Activated CD4-positive, alpha-beta T cell treated with anti-CD3 and anti-CD28 coated beads, Interleukin-2, amount 10 ng/mL, durations not matched to agents 24 days and 14 days (primary cell): Measurements from ENCODE around the gene LCA5L. TPM values are rescaled to one million over a fixed set of nuclear protein-coding genes. Genes with fewer than 3 reads are reported as not detected.
"Not testable (repeated sequence)": the region's sequence is repeated elsewhere in the genome, so short reads cannot be mapped to it uniquely, and the experiment has no call there.

Source experiments
- DNase-seq: peaks from one replicate; pipeline ENCODE4 v3.0.0; 2022
- H3K27ac Mint-ChIP-seq: one replicate; pipeline ENCODE4 v1.8.0; 2022; ENCODE audit warnings: mild to moderate bottlenecking, mixed read lengths
- H3K27me3 Mint-ChIP-seq: one replicate; pipeline ENCODE4 v1.8.0; 2022; ENCODE audit warnings: mixed read lengths
- H3K36me3 Mint-ChIP-seq: one replicate; pipeline ENCODE4 v1.8.0; 2022; ENCODE audit warnings: low read depth, mild to moderate bottlenecking, mixed read lengths
- H3K4me1 Mint-ChIP-seq: one replicate; pipeline ENCODE4 v1.8.0; 2021; ENCODE audit warnings: mixed read lengths
- H3K4me3 Mint-ChIP-seq: one replicate; pipeline ENCODE4 v1.8.0; 2022; ENCODE audit warnings: mild to moderate bottlenecking, moderate library complexity, mixed read lengths
- H3K9me3 Mint-ChIP-seq: one replicate; pipeline ENCODE4 v1.8.0; 2021; ENCODE audit warnings: mixed read lengths
- intact Hi-C: fragments of 100-400 bp; cut with micrococcal nuclease; formaldehyde crosslinking; loops from one replicate; pipeline ENCODE4 v1.15.1; 2023
- total RNA-seq: library from RNA; stranded (reverse); gene quantifications from 2 replicates; pipeline ENCODE4 v1.2.3, GENCODE V29; 2022

The LCA5L gene
- total RNA-seq, 1 donor from 2014 or later: not detected

DNA sequence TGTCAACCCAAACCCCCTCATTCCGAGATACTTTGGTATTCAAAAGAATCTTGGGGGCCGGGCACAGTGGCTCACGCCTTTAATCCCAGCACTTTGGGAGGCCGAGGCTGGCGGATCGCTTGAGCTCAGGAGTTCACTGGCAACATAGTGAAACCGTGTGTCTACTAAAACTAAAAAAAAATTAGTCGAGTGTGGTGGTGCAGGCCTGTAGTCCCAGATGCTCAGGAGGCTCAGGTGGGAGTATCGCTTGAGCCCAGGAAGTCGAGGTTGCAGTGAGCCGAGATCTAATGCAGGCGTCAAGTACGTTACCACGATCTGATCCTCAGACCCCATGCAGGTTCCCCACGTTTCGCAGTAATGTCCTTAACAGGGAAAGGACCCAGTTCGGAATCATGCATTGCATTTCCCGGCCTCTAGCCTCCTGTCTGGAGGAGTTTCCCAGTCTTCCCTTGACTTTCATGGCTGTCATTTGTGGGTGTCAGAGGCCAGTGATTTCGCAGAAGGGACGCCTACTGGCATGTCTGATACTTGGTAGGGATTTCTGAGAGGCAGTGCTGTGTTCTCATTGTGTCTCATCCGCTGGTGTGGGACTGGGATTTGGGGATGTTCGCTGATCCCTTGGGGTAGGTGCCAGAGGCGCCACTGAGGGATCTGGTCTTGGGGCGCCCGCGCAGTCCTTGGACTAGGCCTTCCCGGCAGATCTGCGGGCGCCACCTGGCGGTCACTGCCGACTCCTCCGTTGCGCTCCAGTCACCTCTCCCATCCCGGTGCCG lies 57.4 kb downstream of the LCA5L start:
- no peaks in the 10 kb centered on the region for H3K27me3 Mint-ChIP-seq
- no peaks in the 10 kb centered on the region for H3K9me3 Mint-ChIP-seq
- peak; percentile 96 for DNase-seq
- intact Hi-C loops: loop anchor here (1.0 to 2.0 kb wide), 4 partner anchors 39 to 205 kb away; partner anchors contain the start of genes HMGN1, LCA5L and PSMG1
- H3K4me1 Mint-ChIP-seq: peaks cover 20% of the 10 kb centered on the region
- H3K36me3 Mint-ChIP-seq: peaks cover 7% of the 10 kb centered on the region
- H3K4me3 Mint-ChIP-seq: peak overlapping the region; percentile 87
- peak overlapping the region; percentile 91 for H3K27ac Mint-ChIP-seq

DNA sequence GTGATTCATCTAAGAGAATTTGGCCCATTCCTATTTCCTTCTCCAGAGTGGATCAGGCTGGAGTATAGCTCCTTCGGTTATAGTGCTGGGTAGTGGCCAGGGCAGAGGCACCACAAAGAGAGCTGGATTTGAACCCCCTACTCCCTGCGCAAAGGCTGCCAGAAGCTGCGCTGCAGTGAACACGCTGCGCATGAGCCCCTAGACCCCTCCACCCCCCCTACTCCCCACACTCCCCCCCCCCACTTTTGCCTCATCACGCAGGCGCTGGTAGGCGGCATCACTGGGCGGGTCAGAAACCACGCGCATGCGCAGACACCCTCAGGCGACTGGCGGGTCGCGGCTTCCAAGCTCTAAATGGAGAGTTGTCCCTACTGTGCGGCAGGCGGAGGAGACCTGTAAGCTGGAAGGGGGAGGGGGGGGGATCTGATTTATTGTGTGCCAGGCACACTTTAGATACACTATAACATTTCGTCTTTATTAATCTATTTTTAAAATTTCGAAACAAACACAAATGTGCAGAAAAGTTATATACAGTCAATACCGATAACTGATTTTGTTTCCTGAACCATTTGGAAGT lies 58.0 kb downstream of the LCA5L start:
- H3K9me3 Mint-ChIP-seq: no peaks in the 10 kb centered on the region
- H3K4me1 Mint-ChIP-seq: peaks cover 20% of the 10 kb centered on the region
- H3K27ac Mint-ChIP-seq: peak overlapping the region; percentile 91
- intact Hi-C loops: loop anchor here (1.0 to 2.0 kb wide), 4 partner anchors 38 to 205 kb away; partner anchors contain the start of genes HMGN1, LCA5L and PSMG1
- no peaks in the 10 kb centered on the region for H3K27me3 Mint-ChIP-seq
- peaks cover 3% of the 10 kb centered on the region for H3K36me3 Mint-ChIP-seq
- peak; percentile 96 for DNase-seq
- peak overlapping the region; percentile 87 for H3K4me3 Mint-ChIP-seq

DNA sequence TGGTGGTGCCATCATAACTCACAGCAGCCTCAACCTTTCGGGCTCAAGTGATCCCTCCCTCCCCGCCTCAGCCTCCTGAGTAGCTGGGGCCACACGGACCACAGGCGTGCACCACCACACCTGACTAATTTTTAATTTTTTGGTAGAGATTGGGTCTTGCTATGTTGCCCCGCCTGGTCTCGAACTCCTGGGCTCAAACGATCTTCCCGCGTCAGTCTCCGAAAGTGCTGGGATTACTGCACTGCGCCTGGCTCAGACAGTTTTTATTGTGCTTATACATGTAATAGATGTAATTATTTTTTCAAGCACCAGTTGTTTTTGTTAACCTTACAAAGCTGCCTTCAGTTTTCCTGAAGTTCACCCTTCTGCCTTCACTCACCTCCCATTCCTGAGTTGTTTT lies 58.7 kb downstream of the LCA5L start:
- no peaks in the 10 kb centered on the region for H3K27me3 Mint-ChIP-seq
- no peak for DNase-seq
- H3K4me1 Mint-ChIP-seq: peaks cover 23% of the 10 kb centered on the region
- H3K4me3 Mint-ChIP-seq: peak overlapping the region; percentile 87
- H3K27ac Mint-ChIP-seq: peak overlapping the region; percentile 91
- intact Hi-C loops: no loop called here
- no peaks in the 10 kb centered on the region for H3K9me3 Mint-ChIP-seq
- peaks cover 5% of the 10 kb centered on the region for H3K36me3 Mint-ChIP-seq

DNA sequence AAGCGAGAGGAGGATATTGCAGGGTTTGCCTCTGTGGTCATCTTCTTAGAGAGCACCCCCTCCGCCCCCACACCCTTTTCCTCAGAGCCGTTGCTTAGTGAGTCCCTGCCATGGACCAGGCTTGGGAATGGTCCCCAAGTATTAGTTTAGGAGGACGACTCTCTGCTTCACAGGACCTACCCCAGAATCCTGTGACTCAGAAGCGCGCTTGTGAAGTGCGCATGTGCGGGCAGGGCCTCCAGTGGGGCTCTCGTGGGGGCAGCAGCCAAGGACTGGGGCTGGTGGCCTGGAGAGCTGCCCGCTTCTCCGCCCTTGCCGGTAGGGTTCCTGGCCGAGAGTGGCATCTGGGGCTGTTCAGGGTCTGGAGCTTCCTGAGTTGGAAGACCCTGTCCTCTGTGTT lies 59.4 kb downstream of the LCA5L start:
- no peaks in the 10 kb centered on the region for H3K9me3 Mint-ChIP-seq
- peak; percentile 69 for DNase-seq
- peak overlapping the region; percentile 74 for H3K4me3 Mint-ChIP-seq
- H3K27me3 Mint-ChIP-seq: no peaks in the 10 kb centered on the region
- peak overlapping the region; percentile 70 for H3K27ac Mint-ChIP-seq
- peaks cover 5% of the 10 kb centered on the region for H3K36me3 Mint-ChIP-seq
- intact Hi-C loops: no loop called here
- peaks cover 25% of the 10 kb centered on the region for H3K4me1 Mint-ChIP-seq

DNA sequence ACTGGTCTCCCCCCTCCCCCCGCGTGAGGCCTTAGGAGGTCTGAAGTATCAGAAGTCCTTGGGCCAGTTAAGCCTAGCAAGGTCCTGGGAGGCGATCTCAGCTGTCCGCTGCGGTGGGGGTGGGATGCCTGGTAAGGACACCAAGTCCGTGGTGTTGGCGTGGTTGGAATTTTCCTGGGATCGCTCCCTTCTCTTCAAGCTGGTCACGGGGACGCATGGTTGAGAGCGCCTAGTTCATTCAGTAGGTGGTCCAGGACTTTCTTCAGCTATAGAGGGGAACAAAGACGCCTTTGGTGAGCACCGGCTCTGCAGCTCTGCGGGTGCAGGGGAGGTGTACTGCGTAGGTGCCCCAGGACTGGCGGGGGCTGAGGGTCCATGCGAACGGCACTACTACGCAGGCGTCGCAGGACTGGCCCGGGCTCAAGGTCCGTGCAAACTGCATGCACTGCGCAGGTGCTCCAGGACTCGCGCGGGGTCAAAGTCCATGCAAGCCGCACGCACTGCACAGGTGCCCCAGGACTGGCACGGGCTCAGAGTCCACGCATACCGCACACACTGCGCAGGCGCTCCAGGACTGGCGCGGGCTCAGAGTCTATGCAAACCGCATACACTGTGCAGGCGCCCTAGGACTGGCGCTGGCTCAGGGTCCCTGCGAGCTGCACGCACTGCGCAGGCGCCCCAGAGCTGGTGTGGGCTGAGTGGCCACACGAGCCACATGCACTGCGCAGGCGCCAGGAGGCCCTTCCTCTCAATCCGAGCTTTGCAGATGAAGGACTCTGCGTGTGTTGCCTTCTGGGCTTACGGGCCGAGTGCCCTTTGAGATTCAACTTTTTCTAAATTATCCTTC lies 60.1 kb downstream of the LCA5L start:
- Mint-ChIP-seq H3K36me3 (peaks cover 4% of the 10 kb centered on the region), H3K27ac (peak overlapping the region; percentile 70), H3K27me3 (no peaks in the 10 kb centered on the region), H3K4me3 (peak overlapping the region; percentile 74), H3K4me1 (peaks cover 30% of the 10 kb centered on the region), H3K9me3 (no peaks in the 10 kb centered on the region)
- peak; percentile 92 for DNase-seq
- intact Hi-C loops: no loop called here

DNA sequence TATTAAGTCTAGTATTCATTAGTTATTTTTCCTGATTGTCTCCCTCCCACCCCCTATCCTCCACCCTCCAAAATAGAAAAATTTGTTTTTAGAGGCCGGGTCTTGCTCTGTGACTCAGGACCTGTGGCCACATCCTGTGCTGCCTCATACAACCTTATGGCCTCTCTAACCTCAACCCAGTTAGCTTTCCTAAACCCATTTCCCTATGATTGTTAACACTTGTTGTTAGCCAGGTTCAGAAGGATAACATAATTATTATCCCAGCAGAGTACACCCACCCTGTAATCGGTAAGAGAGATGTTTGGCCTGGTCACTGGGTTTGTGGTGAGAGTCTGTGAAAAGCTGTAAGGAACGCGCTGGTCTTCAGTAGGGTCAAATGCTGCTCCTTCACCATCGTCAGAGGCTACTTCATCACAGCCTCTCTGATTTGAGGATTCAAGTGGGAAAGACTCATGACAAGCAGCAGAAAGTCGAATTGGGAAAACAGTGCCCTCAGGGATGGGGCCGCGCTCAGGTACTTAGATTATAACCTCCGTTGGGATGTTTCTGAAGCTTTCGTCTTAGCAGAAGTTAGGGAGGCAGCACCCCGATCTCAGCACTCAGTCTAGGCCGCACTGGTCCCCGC lies 60.8 kb downstream of the LCA5L start:
- Mint-ChIP-seq H3K9me3 (no peaks in the 10 kb centered on the region), H3K4me1 (peaks cover 31% of the 10 kb centered on the region), H3K4me3 (peak overlapping the region; percentile 74), H3K27ac (peak overlapping the region; percentile 52), H3K36me3 (peaks cover 2% of the 10 kb centered on the region), H3K27me3 (no peaks in the 10 kb centered on the region)
- no peak for DNase-seq
- intact Hi-C loops: no loop called here

DNA sequence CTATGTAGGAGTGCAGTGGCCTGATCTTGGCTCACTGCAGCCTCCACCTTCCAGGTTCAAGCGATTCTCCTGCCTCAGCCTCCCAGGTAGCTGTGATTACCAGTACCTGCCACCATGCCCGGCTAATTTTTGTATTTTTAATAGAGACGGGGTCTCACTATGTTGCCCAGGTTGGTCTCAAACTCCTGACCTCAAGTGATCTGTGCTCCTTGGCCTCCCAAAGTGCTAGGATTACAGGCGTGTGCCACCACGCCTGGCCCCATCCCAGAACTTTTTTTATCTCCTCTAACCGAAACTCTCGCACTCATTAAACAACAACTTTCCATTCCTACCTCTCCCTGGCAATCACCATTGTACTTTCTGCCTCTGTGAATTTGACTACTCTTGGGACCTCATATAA lies 63.5 kb downstream of the LCA5L start:
- intact Hi-C loops, H3K27ac Mint-ChIP-seq: not testable (repeated sequence)

DNA sequence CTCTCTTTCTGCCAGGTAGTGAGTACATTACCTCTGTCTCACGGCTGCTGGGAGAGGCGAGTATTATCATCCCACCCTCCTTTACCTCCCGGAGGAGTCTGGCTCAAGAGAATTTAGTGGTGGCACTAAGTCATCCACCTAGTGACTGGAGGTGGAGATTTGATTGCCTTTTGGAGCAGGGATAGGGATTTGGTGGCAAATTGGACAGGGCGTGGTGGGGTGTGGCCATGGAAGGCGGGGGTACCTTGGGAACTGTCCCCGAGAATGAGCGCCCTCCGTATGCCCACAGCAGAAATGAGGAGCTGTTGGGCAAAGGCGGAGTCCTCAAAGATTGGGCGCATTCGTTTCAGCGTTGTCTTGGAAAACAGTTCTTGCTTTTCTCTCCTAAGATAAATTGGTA lies 64.6 kb downstream of the LCA5L start:
- Mint-ChIP-seq H3K4me3 (peak overlapping the region; percentile 97), H3K27me3 (no peaks in the 10 kb centered on the region), H3K4me1 (peaks cover 15% of the 10 kb centered on the region), H3K9me3 (no peaks in the 10 kb centered on the region), H3K36me3 (peaks cover 2% of the 10 kb centered on the region), H3K27ac (peak overlapping the region; percentile 94)
- intact Hi-C loops: loop anchor here (2.0 kb wide), 1 partner anchor 68 kb away; the partner anchor contains the start of gene BRWD1
- no peak for DNase-seq

More for the DNA sequence above, 63.5 kb downstream of the LCA5L start:
- not testable (repeated sequence) for H3K36me3 Mint-ChIP-seq, H3K9me3 Mint-ChIP-seq, DNase-seq, H3K27me3 Mint-ChIP-seq
- Mint-ChIP-seq H3K4me1 (peaks cover 15% of the 10 kb centered on the region), H3K4me3 (peak overlapping the region; percentile 24)

DNA sequence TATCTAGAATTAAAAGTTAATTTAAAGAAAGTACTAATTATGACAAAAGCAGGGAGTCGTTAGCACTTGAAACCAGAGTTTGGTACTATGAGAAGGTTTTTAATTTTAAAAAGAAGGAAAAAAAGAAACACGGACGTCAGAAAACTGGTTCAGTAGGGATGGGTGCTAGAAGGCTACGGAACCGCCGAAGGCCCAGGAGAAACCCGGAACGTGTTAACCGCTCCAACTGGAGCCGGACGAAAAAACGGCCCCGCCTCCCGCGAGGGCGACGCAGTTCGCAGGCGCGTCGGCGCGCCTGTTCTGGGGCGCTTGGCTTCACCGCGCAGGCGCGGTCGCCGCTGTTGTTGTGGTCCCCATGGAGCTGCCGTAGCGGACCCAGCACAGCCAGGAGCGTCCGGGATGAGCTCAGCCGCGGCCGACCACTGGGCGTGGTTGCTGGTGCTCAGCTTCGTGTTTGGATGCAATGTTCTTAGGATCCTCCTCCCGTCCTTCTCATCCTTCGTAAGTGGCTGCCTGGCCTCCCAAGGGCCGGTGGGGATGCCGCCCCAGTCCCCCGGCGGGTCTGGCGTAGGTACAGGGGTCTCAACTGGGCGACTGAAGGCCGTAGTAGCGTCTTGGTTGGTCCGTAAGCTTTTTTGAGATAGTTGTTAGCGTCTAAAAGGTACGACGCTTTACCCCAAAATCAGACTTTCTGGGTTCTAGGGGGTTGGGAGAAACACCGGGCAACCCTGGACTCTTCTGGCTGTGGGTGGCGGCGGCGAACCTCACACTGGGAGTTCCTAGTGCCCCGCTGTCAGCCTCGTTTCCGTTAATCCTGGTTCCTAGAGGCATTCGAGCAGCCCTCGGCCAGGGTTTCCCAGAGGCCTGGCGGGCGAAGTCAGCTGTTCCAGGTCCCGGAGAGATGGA lies 65.3 kb downstream of the LCA5L start:
- Mint-ChIP-seq H3K4me3 (peak overlapping the region; percentile 97), H3K27me3 (no peaks in the 10 kb centered on the region), H3K27ac (peak overlapping the region; percentile 94), H3K36me3 (peaks cover 2% of the 10 kb centered on the region), H3K9me3 (no peaks in the 10 kb centered on the region), H3K4me1 (peaks cover 15% of the 10 kb centered on the region)
- intact Hi-C loops: loop anchor here (1.0 to 2.0 kb wide), 2 partner anchors 31 to 67 kb away; partner anchors contain the start of genes BRWD1 and HMGN1
- peak; percentile 98 for DNase-seq

DNA sequence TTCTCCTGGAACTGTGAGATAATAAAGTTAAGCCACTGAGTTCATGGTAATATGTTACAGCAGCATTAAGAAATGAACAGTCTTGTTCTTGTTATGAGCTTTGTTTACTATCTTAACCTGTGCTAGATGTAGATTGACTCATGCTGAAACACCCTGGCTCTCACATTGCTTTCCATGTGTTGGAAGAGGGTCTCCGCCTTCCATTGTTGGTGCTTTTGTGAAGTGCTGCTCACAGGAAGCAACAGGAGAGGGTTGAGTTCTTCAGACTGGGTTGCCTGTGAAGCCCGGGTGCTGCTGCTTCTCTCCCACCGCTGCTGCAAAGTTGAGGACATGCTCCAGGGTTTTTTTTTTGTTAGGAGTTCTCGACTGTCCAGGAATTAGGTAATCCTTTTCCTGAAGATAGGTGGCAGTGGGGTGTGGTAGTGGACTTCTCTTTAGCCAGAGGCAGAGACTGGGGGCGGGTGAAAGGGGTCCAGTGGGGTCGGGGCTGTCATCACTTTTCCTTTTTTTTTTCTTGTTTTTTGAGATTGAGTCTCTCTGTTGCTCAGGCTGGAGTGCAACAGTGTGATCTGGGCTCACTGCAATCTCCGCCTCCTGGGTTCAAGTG lies 68.0 kb downstream of the LCA5L start:
- Mint-ChIP-seq H3K9me3 (no peaks in the 10 kb centered on the region), H3K4me1 (peaks cover 11% of the 10 kb centered on the region), H3K36me3 (peaks cover 2% of the 10 kb centered on the region), H3K27ac (no peak overlapping the region), H3K27me3 (peaks cover 3% of the 10 kb centered on the region), H3K4me3 (no peak overlapping the region)
- intact Hi-C loops: no loop called here
- no peak for DNase-seq

DNA sequence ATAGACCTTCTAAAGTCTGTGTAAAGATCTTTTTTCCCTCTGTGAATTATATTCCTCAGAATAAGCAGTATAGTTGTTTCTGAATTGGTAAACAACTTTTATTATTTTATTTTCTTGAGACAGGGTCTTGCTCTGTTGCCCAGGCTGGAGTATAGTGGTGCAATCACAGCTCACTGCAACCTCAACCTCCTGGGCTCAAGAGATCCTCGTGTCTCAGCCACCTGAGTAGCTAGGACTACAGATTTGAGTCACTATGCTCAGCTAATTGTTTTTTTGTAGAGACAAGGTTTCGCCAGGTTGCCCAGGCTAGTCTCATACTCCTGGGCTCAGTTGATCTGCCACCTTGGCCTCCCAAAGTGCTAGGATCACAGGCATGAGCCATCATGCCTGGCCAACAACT lies 70.1 kb downstream of the LCA5L start:
- intact Hi-C loops: no loop called here
- H3K4me3 Mint-ChIP-seq: no peak overlapping the region
- no peaks in the 10 kb centered on the region for H3K36me3 Mint-ChIP-seq
- H3K27me3 Mint-ChIP-seq: peaks cover 3% of the 10 kb centered on the region
- no peak for DNase-seq
- H3K4me1 Mint-ChIP-seq: peaks cover 2% of the 10 kb centered on the region
- H3K27ac Mint-ChIP-seq: no peak overlapping the region
- no peaks in the 10 kb centered on the region for H3K9me3 Mint-ChIP-seq

DNA sequence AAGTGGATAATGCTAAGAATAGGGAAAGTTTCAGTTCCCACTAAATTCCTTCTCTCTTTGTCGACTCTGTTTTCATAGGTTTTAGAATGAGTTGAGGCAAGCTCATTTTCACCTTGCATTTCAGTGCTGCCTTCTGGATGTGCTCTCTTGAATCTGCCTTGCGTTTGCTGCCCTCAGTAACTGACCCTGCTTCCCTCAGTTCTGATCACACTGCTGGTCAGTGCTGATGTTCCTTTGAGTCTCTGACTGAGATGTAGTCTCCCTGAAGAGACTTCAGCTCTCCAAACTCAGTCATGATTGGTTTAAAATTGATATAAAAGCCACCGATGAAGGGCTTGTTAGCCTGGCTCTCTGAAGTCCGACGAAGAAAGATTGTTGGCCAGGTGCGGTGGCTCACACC lies 71.5 kb downstream of the LCA5L start:
- intact Hi-C loops: no loop called here
- H3K27ac Mint-ChIP-seq: no peak overlapping the region
- DNase-seq: no peak
- H3K4me1 Mint-ChIP-seq: no peaks in the 10 kb centered on the region
- H3K4me3 Mint-ChIP-seq: no peak overlapping the region
- H3K27me3 Mint-ChIP-seq: peaks cover 5% of the 10 kb centered on the region
- H3K9me3 Mint-ChIP-seq: no peaks in the 10 kb centered on the region
- H3K36me3 Mint-ChIP-seq: no peaks in the 10 kb centered on the region
